ENCODE measurements around the gene RBMS1. TPM values are rescaled to one million over a fixed set of nuclear protein-coding genes. Genes with fewer than 3 reads are reported as not detected.

The RBMS1 gene
- polyA plus RNA-seq, 1 donor, result 61.3 TPM

DNA sequence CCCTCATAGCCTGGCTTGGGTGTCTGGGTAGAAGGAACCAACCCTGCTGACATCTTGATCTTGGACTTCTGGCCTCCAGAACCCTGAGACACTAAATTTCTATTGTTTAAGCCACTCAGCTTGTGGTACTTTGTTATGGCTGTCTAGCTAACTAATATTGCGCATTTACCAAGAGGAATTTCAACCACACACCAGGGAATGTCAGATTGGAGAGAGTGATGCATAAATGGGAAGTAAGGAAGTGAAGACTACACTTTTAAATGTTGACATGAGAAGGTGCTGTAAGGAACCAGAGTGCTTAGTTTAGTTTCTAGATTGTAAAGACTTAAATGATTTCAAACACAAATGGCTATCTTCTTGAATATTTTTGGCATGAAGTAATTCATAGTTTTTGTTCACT lies 194.6 kb downstream of the RBMS1 start:
- no peak for DNase-seq

DNA sequence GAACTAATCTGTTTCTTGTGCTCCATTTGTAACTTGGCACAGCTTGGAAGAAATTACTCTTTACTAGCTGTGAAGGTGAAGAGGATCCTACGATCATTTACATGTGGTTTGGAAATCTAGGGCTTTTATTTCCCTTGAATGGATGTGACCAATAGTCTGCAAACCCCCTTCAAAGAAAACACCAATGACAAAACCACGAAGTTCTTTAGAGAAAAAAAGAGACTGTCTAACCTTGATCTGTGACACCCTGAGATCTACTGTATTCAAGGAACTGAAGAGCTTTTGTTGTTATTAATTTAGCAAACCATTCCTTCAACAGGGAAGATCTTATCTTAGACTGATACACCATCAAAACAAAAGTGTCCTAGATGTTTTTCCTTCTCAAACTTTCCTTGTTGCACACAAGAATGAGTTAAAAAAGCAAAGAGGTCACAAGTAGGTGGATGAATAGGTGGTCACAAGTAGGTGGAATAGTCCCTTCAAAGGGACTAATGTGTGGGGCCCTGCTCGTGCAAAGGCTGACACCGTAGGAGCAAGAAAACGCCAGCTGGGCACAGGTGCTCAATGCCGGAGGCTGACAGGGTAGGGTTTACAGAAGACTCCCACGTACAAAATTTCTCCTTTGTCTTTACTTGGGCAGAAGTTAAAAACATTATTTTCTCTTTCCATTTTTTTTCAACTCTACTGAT lies 197.9 kb downstream of the RBMS1 start:
- DNase-seq, result no peak

DNA sequence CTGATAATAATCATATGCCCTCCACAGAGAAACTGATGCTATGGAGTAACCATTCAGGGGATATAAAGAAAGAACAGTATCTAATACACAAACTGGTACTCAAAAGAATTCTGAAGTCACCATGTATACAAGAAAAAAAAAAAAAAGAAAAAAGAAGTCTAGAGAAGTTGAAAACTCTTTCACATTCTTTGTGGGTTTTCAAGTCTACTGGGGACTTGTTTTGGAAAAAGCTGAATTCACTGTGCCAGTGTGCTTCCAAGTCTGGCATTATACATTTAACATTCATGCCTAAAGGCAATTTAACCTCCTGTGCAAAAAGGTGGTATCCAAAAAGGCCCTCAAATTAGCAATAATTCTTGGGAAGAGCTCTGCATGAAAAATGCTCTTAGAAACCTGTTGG lies 198.7 kb downstream of the RBMS1 start:
- DNase-seq, result no peak

DNA sequence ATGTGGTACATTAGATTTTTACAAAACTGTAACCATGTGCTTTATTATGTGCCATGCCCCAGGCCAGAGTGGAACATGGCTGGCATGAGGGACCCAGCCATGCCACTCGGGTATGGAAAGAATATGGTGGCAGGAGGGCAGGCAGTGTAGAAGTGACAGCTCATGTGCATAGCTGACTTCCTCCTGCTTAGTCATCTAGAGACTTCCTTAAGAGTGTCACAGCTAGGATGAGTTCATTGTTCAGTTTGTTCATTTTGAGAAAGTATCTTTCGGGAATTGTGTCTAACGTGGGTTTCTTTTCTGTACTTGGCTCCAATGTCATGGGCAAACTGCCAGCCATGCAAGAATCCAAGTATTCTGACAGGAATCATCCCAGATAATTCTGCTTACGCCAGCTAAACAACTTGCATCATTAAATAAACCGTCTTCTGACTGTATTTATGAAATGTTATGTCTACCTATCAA lies 199.2 kb downstream of the RBMS1 start:
- no peak for DNase-seq

DNA sequence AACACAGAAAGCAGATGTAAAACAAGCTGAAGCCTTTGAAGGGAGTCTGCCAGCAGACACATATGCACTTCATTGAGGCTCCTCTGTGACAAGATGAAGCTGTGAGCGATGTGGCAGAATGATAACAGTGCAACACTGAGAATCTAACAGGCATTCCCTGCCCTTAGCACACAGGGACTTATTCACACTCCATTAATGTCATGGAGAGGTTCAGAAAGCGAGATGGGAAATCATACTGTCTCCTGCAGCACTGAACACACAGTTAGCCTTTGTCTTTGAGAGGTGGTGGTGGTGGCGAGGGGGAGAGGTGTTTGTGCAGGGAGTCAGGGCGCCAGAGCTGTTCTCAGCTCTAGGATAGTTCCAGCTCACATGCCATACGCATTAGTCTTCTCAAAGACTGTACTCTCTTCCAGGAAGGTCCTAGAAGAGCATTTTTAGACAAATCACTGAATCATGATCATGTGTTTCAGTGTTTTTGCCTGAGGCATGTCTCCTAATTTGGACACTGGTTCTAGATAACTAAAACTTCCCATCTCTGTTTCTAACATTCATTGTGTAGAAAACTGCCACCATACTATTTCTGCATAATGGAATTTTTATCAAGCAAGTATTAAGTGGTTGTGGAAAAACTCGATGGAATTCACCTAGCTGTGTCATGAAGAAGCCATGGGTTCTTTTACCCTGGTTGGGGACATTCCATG lies 200.1 kb downstream of the RBMS1 start:
- no peak for DNase-seq

DNA sequence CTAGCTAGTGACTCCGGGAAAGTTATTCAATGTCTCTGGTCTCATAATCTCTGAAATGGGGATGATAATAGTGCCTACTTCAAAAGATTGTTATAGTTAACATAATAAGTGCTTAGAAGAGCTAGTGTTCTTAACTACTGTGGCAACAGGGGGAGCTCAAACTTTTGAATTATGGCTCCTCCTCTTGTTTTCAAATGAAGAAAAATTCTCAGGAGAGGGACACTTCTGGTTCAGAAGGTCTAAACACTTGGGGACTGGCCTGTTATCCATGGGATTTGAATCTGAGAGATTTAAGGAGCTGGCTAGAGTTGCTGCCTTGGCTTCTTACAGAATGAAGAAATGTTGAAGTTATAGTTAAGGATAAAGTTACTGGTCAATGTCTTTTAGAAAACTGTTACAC lies 201.4 kb downstream of the RBMS1 start:
- no peak for DNase-seq

DNA sequence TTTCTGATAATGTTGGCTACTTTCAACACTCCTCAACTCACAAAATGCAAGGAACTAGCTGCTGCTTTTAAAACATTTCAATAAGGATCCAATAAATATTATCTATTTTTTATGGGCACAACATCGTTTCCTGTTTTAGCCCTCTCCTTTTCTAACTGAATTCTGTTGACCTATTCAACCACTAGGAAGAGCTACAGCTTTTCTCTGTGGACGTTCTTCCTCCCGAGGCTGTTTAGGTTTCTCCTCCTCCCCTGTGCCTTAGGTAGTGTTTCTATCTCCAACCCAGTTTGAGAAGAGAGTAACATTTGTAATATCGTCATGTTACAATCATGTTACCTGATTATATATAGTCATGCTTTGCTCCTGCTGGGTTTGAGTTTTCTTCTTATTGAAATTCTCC lies 202.2 kb downstream of the RBMS1 start:
- no peak for DNase-seq

DNA sequence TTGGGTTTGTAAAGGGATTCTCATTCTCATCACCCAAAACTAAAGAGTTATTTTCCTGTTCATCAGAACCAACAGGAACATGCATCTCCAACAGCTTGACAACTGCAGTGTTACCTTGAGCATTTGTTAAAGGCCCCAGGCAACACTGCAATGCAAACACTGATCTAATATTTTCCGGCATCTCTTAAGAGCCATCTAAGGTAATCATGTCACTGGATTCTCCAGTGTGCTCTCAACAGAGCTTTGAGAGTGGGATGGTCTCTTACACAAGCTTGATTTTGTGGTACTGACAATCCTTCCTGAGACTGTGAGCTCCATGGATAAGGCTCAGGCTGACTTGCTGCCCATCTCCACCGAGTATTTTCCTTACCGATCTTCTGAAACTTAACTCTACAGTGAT lies 203.0 kb downstream of the RBMS1 start:
- no peak for DNase-seq

DNA sequence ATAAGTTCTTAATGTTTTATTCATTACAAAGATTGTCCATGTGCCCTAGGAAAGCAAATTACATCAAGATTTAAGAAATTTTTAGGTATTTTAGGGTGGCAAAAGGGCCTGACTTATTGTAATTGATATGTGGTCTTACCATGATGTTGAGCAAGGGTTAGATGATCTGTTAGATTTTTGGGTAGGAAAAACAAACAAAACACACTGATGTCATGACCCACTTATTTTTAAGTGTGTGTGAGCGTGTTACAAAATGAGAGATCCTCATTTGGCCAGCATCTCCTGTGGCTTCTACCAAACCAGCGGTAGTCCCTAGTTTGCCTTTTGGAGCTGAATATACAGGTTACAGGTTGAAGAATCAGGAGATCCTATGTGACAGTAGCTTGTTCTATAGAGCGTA lies 203.8 kb downstream of the RBMS1 start:
- no peak for DNase-seq

DNA sequence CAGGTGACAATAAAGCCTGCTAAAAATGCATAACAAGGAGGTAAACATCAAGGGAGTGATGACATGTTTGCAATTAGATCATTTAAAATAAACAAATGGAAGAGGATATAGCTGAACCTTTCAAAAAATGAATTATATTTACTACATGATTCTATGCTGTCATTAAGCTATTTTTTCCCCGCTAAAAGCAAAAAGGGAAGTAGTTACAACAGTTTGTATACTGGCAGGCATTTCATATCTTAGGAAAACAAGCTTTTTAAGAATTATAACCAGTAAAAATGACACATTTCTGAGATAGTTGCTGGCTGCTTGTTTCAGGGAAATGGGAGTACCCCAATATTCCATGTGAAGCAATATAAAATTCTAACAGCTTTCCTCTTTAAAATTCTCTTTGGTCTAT lies 204.5 kb downstream of the RBMS1 start:
- no peak for DNase-seq

DNA sequence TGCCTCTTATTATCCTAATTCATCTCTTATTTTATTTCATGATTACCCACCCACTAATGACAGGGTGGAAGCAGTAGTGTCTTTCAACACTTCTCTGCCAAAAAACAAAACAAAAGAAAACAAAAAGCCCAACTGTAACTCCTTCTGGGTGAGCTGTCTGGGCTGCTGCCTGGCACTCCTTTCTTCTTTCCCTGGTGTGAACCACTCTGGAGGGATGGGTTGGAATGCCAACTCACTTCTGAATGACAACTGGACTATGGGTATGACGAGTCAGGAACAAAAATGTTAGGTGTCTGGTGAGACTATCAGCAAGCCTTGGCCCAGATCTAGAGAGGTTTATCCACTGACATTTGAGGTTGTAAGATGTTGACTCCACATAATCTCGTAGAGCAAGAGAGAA lies 205.3 kb downstream of the RBMS1 start:
- DNase-seq, result no peak

DNA sequence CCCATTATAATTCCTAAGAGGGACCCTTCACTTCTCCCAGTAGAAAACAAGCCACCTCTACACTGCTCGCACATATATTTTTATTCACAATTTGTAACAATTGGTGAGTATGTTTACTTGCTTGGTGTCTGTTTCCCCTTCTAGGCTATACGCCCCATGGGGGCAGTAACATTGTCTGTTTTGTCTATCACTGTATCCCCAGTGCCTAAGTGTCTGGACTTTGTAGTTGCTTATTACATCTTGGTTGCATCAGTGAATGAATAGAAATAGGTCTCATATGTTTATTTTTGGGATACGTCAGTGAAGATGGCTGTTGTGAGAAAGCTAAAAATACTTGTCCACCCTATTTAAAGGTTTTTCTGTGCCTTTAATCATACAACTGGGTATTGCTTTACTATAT lies 206.1 kb downstream of the RBMS1 start:
- DNase-seq, result no peak

DNA sequence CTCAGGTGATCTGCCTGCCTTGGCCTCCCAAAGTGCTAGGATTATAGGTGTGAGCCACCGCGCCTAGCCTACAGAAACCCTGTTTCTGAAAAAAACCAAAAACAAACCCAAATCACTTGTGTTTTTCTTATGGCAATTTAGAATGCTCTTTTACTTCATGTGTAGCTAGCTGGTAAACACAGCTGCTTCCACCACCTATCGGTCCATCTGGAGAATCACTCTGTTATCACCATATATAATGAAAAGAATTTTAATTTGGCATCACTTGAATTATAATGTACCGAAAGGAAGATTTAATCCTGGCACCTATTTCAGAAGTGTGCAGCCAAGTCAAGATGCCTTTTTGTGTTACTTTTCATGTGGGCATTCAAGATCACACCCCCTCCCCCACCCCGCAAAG lies 207.1 kb downstream of the RBMS1 start:
- DNase-seq, result no peak

DNA sequence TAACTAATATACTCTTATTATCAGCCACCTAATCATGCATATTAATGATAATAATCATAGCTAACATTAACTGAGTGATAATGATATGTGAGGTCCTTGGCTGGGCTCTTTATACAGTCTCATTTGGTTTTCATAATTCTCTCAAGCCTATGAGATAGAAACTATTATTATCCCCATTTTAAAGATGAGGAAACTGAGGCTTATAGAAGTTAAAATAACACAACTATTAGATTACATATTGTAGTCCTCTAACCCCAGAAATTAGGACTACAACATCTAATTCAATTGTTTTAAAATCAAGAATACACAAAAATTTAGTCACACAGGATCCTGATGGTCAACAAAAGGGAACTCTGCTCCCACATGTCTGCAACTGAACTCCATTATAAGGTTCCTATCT lies 209.9 kb downstream of the RBMS1 start:
- DNase-seq, result no peak

DNA sequence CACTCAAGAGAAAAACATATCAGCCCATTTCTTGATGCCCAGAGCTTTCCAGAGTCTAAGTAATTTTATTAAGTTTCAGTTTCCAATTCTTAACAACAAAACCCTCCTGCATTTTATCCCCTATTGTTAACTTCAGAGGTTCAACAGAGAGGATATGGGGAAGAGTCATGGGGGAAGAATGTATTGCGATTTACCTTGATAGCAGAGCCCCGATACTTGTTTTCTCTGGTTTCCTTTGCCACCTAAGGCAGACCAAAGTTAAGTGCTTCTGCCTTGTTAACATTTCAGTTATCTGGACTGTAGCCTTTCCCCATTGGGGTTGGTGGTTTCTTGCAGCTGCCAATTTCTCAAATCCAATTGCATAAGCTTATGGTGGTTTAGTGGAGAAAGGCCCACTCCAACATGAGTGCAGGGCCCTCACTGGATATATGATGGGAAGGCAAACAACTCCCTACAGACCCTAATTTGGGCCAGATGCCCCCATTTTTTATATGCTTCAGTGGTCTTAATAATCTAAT lies 211.5 kb downstream of the RBMS1 start:
- DNase-seq, result no peak

DNA sequence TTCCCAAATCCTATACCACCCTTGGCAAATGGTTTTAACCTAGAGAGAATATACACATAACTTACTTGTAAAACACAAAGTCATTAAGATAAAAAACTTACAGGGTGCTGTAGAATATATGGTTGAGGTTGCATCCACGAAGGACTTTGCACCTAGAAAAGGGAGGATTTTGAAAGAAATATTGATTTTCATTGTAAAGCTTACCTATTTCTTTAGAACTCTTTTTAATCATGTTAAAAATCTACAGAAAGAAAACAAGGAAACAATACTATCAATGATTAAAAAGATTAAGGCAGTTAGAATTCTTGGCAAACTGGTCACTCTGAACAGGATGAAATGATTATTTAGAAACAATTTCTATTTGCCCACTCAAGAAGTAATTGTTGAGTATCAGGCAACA lies 212.4 kb downstream of the RBMS1 start:
- DNase-seq, result no peak

DNA sequence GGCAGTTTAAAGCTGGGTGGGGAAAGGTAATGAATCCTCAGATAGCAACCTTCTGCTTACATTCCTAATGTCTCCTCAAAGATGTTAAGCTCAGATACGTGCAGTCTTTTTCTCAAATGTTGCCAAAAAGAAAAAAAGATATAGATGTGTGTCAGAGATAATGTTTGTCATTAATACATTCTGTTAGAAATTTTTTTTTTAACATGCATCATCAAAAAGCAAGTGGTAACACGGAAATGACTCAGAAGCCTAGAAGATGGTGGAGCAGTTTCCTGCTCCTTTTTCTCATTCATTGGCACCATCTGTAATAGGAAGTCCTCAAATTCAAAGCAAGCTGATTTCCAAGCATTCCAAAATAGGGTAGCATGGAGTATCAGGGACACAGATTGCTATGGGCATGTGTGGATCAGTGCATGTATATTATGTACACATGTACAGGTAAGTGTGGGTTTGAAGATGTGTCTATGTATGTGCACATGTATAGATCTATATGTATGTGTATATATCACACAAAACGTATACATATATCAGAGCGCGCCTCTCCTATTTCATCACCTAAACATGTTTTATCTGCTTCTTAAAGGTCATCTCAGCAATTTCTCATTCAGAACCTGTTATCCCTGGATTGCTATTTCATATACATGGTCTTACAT lies 213.7 kb downstream of the RBMS1 start:
- DNase-seq, result no peak

DNA sequence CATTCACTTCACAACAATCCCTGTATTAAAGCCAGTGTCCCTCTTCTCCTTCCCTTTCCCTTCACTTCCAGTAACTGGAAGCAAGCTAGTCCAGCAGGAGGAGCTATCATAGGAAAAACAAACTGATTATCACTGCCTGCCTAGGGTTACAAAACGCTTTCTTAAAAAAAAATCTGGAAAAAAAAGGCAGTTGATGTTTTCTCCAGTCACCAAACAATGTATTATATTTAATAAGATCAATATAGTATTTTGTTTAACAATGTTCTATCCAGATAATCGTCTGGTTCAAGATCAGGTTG lies 214.8 kb downstream of the RBMS1 start:
- DNase-seq, result no peak

DNA sequence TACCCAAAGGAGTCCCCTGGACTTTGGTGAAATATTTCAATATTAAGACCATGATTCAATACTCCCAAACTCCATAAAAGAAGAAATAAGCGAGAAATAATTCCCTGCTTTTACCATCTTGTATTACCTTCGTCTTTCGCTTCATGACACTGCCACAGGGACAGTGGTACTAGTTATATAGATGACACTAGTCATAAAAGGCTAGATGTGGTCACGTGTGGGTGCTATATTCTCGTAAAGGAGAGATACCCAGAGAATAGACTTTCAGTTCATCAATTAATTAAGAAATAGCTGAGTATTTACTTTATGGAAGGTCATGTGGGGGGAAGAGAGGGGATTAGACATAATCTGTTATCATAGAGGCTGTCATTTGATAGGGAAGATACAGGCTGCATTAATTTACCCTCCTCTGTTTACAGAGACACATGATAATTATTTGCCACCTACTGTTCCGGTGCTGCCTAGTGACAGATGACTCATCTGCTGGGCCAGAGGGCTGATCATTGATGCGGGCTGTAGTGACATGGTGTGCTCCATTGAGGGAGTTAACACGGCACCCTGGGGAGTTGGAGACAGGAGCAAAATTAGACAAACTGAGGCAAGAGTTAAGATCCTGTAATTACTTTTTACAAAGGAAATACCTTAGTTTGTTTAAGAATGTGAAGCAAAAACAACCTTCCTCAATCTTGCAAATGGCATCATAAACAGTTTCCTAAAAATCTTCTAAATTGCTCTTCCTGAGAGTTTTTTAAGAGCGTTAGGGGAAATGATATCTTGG lies 215.3 kb downstream of the RBMS1 start:
- no peak for DNase-seq

DNA sequence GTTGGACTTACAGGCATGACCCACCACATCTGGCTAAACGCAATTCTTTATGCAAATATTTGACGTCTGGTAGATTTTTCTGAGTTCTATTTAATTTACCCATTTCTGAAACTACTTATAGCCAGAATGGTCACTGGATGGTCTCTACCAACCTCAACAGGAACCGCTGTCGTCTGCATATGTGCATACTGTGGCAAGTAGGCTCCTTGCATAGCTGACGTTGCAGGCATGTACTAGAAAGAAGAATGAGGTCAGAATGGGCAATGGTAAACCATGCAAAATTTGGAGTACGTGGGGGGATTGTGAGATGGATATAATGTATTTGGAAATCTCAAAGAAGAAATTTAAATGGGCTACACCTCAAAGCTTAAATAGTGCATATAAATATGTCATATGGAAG lies 216.5 kb downstream of the RBMS1 start:
- no peak for DNase-seq

DNA sequence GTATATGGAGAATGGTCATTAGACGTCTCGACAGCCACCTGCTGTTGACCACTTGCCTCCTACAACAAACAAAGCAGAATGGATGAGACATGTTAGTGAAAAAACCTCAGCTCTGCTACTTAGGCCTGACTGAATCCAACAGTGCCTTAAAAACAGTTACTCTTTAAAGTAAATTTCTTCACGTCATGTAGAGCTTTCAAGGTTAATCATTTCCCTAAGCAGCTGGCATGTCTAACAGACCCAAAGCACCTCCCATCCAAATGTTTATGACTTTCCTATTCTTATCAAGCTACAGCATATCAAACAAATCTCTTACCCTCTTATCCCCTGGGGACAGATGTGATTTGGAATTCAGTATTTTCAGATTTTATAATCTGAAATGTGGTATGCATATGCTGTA lies 218.0 kb downstream of the RBMS1 start:
- no peak for DNase-seq

DNA sequence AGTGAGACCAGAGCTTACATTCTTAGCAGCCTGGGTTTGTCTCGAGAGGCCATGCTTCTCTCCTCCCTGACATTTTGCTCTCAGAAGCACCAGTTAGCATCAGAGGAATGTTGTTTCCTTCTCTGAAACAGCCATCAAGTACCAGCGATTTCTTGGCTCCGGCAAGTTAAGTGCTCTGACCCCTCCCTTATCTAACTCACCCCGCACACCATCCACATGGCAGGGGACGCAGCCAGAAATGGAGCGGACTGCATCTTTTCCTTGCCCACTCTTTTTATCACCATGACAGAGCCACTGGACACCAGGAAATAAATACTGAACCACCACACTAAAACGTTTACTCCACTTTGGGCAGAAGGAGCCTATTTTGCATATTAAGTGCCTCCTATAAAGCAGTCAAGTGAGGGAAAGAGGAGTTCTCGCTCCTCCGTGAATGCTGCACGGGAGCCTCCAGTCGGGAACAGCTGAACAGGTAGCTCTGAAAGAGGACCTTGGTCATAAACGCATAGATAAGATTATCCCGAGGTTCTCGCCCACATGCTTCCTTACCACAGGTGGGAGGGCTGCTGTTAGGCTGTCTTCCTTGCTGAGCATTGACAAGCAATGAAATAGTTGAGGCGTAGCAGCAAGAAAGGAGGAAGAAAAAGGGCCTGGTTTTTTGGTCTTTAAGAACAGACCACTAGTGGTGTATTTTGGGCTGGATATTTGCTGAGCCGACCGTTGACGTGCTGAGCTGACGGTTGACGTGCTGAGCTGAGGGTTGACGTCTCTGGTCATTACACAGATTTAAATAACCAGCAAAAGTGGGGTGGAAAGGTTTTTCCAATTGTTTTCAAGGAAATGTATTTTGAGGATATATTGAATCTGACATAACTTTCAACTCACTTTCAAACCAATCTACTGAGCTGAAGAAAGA lies 222.2 kb downstream of the RBMS1 start:
- DNase-seq, result no peak

Measured in hindlimb muscle (tissue), 1 donor.